WI38 (cell line): ENCODE measurements around the gene DCUN1D3.
"Not testable (repeated sequence)": the region's sequence is repeated elsewhere in the genome, so short reads cannot be mapped to it uniquely, and the experiment has no call there.

Experiments used
- H3K4me3 ChIP-seq: 2 replicates; pipeline ENCODE4 v1.5.1; 2011; ENCODE audit warnings: low read depth, mild to moderate bottlenecking, control low read depth, low read length
- CTCF ChIP-seq: IDR thresholded peaks from 2 replicates; pipeline ENCODE4 v1.5.1; 2012; ENCODE audit warnings: low read depth, mild to moderate bottlenecking, control low read depth, low read length

The DCUN1D3 gene

DNA sequence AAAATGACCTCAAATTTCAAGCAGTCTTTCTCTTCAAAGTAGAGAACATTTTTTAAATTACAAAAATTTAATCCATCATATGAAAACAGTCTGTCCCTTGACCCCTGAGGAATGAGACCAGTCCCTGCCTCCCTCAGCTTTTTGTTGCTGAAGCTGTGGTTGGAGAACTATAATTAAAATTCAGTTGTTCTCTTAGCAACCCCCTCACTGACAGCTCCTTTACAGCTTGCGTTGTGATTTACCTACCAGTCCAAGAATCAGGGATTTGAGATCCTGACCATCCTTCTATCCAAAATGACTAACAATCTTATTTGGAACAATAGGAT lies 30.2 kb upstream of the DCUN1D3 start:
- no peak for TF ChIP-seq CTCF
- no peak overlapping the region for H3K4me3 ChIP-seq

DNA sequence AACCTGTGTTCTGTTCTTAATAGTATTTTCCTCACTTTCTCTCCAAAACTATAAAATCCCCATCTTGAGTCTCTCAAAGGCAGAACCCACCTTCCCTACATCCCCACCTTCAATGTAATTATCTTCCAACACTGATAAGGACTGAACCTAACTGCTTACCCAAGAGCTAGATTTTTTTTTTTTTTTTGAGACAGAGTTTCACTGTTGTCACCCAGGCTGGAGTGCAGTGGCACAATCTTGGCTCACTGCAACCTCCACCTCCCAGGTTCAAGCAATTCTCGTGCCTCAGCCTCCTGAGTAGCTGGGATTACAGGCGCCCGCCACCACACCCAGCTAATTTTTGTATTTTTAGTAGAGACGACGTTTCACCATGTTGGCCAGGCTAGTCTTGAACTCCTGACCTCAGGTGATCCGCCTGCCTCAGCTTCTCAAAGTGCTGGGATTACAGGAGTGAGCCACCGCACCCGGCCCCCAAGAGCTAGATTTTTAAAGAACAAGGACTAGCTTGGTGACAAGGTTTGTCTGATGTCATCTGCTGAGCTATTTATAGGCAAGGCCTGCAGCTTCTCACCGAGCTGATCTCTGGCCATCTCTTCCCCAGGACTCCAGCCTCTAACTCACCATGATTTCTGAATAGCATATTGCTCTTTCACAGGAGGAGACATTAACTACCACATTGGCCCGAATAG lies 29.7 kb upstream of the DCUN1D3 start:
- H3K4me3 ChIP-seq, result not testable (repeated sequence)

- no peak for TF ChIP-seq CTCF
- H3K4me3 ChIP-seq, result no peak overlapping the region
Observed at GRCh38 chr16:20928774-20929411, 28.7 kb upstream of the DCUN1D3 start.

DNA sequence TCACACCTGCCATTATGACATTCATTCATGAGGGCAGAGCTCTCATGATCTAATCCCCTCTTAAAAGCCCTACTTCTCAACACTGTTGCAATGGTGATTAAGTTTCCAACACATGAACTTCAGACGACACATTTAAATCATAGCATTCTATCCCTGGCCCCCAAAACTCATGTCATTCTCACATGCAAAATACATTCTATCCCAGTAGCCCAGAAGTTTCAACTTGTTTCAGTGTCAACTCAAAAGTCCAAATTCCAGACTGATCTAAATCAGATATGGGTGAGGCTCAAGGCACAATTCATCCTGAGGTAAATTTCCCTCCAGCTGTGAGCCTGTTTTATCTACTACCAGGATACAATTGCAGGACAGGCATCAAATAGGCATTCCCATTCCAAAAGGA lies 25.6 kb upstream of the DCUN1D3 start:
- H3K4me3 ChIP-seq, result no peak overlapping the region
- no peak for TF ChIP-seq CTCF

GRCh38 chr16:20923876-20924275 lies 23.7 kb upstream of the DCUN1D3 start:
- H3K4me3 ChIP-seq, result no peak overlapping the region
- no peak for TF ChIP-seq CTCF

DNA sequence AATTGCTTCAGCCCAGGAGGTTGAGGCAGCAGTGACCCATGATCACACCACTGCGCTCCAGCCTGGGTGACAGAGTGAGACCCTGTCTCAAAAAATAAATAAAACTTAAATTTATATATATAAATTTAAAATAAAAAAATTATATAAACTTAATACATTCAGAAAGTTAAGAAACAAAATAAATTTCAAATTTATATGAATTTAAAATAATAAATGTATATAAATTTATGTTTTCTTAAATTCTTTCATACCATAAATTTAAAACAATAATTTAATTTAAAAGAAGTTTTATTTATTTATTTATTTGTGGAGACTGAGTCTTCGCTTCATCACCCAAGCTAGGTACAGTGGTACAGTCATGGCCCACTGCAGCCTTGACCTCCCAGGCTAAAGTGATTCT lies 20.6 kb upstream of the DCUN1D3 start:
- TF ChIP-seq CTCF, result no peak
- no peak overlapping the region for H3K4me3 ChIP-seq

DNA sequence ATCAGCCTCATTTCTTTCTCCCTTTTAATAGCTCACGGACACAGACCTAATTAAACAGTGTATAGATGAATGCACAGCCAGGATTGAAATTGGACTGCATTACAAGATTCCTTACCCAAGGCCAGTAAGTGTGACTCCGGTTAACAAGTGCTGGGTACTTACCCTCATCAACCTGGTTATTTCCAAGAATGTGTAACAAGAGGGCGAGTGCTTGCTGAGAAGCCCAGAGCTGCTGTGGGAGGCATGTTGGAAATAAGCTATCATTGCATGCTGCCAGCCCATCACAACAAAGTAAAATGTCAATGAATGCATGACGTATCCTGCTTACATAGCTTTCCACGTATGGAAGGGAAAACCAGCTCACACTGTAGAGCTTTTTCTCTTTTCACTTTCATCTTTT lies 19.9 kb upstream of the DCUN1D3 start:
- no peak overlapping the region for H3K4me3 ChIP-seq
- TF ChIP-seq CTCF, result no peak
